Prostate gland (tissue), 2 donors: Measurements from ENCODE around the gene EMC9. TPM values are rescaled to one million over a fixed set of nuclear protein-coding genes. Genes with fewer than 3 reads are reported as not detected.

ENCODE experiments used
- DNase-seq: peaks from one replicate; pipeline ENCODE4 v3.0.0-alpha.2; 2019; ENCODE audit warnings: low spot score
- H3K27ac ChIP-seq, 2 donors: fragments of 200-600 bp; sonication (generic); 2 replicates each; pipeline ENCODE4 v1.5.1; 2017 to 2019
- H3K27me3 ChIP-seq: fragments of 200-600 bp; sonication (generic); replicated peaks from 2 replicates; pipeline ENCODE4 v1.5.1; 2019; ENCODE audit not compliant: insufficient read depth
- H3K36me3 ChIP-seq, 2 donors: fragments of 200-600 bp; sonication (generic); 1 replicate in 1 of 2; 2 replicates in 1 of 2; pipeline versions ENCODE4 v1.5.1 to v1.8.1; 2017 to 2019
- H3K4me1 ChIP-seq: fragments of 200-600 bp; sonication (generic); replicated peaks from 2 replicates; pipeline ENCODE4 v1.5.1; 2019
- H3K4me3 ChIP-seq, 2 donors: fragments of 200-600 bp; sonication (generic); 2 replicates each; pipeline ENCODE4 v1.5.1; 2017 to 2019
- H3K9me3 ChIP-seq: fragments of 200-600 bp; sonication (generic); 2 replicates; pipeline ENCODE4 v1.5.1; 2017
- CTCF ChIP-seq, 4 experiments: fragments of 200-600 bp in 2 of 4; fragments of 450-650 bp in 2 of 4; sonication (generic) in 2 of 4; IDR thresholded peaks; 1 replicate in 3 of 4; 2 replicates in 1 of 4; pipeline ENCODE4 v1.5.1; 2016 to 2019; ENCODE audit warnings: antibody characterized with exemption in 4 of 4, mild to moderate bottlenecking in 2 of 4, moderate library complexity in 2 of 4
- POLR2A ChIP-seq: fragments of 450-650 bp; IDR thresholded peaks from one replicate; pipeline ENCODE4 v1.6.1; 2016; ENCODE audit warnings: antibody characterized with exemption, mild to moderate bottlenecking
- POLR2AphosphoS5 ChIP-seq: sonication (generic); formaldehyde crosslinking; IDR thresholded peaks from one replicate; pipeline ENCODE4 v1.6.1; 2017; ENCODE audit warnings: antibody characterized with exemption
- WGBS: methylation state at CpG from one replicate; pipeline ENCODE4 v1.1.5; 2018; 5-methylcytosine and 5-hydroxymethylcytosine counted together
- intact Hi-C: fragments of 100-400 bp; cut with DNase I; formaldehyde crosslinking; loops from one replicate; pipeline ENCODE4 v1.14.2; 2022
- total RNA-seq, 2 donors: library from RNA; depleted of rRNA; stranded (reverse); fragments of >200 nt; gene quantifications; one replicate each; pipeline ENCODE4 v1.1.0, GENCODE V29; 2016

Gene EMC9
- total RNA-seq, 2 donors from 2014 or later, result 13.1 to 13.6 TPM

GRCh38 chr14:24146453-24146977 is 5.1 kb upstream of the EMC9 start, which contains the start of gene PSME2:
Gene PSME2, minus strand, starts transcription at chr14:24146610. Its CDS starts 29 bp downstream, at chr14:24146581.
- Histone ChIP-seq H3K9me3 (no peaks in the 10 kb centered on the region), H3K4me1 (peaks cover 11% of the 10 kb centered on the region), H3K27me3 (no peaks in the 10 kb centered on the region), H3K36me3 (peaks cover under 1 to 12% of the 10 kb centered on the region in 2 donors), H3K27ac (peak within 1 kb of the TSS; percentile 92 to 94), H3K4me3 (peak within 1 kb of the TSS; percentile 68 to 92)
- DNase-seq, result peak; percentile 92
- WGBS, result under 1% methylated on average over 25 of the region's 25 CpGs
- intact Hi-C loops, result no loop called here
- no peak for TF ChIP-seq CTCF (IDR thresholded peaks at IDR 0.05)
- TF ChIP-seq POLR2AphosphoS5, result peak; percentile 71
- peak; percentile 51 for TF ChIP-seq POLR2A

- H3K4me3 ChIP-seq, result peak overlapping the region; percentile 68 to 92
- intact Hi-C loops, result no loop called here
- peaks cover 0 to 5% of the 10 kb centered on the region in 2 donors for H3K36me3 ChIP-seq
- peaks cover 11% of the 10 kb centered on the region for H3K4me1 ChIP-seq
- no peaks in the 10 kb centered on the region for H3K9me3 ChIP-seq
- H3K27me3 ChIP-seq, result no peaks in the 10 kb centered on the region
- WGBS, result 14% methylated on average over 9 of the region's 9 CpGs
- TF ChIP-seq CTCF (IDR thresholded peaks at IDR 0.05) (no peak), POLR2A (no peak), POLR2AphosphoS5 (no peak)
- no peak for DNase-seq
- peak overlapping the region; percentile 92 to 94 for H3K27ac ChIP-seq
Measured at GRCh38 chr14:24145690-24146452, 4.5 kb upstream of the EMC9 start.

- H3K27ac ChIP-seq, result peak overlapping the region in 1 of 2 donors; percentile 94
- peaks cover 11% of the 10 kb centered on the region for H3K4me1 ChIP-seq
- H3K4me3 ChIP-seq, result no peak overlapping the region
- H3K27me3 ChIP-seq, result no peaks in the 10 kb centered on the region
- TF ChIP-seq CTCF (IDR thresholded peaks at IDR 0.05), result no peak
- TF ChIP-seq POLR2AphosphoS5, result no peak
- TF ChIP-seq POLR2A, result no peak
- H3K9me3 ChIP-seq, result no peaks in the 10 kb centered on the region
- WGBS, result 89% methylated on average over 2 of the region's 2 CpGs
- no peaks in the 10 kb centered on the region for H3K36me3 ChIP-seq
- DNase-seq, result no peak
- intact Hi-C loops, result no loop called here
Measured at GRCh38 chr14:24145219-24145618, 3.8 kb upstream of the EMC9 start.

- TF ChIP-seq CTCF (IDR thresholded peaks at IDR 0.05) (no peak), POLR2AphosphoS5 (no peak), POLR2A (no peak)
- intact Hi-C loops, result no loop called here
- peaks cover 13% of the 10 kb centered on the region for H3K4me1 ChIP-seq
Measured at GRCh38 chr14:24144451-24144850, 3.1 kb upstream of the EMC9 start.

GRCh38 chr14:24143511-24143910 is 2.1 kb upstream of the EMC9 start:
- intact Hi-C loops, result no loop called here
- peaks cover 3% of the 10 kb centered on the region in 2 donors for H3K36me3 ChIP-seq
- no peaks in the 10 kb centered on the region for H3K27me3 ChIP-seq
- no peak overlapping the region for H3K27ac ChIP-seq
- H3K4me1 ChIP-seq, result peaks cover 15% of the 10 kb centered on the region
- DNase-seq, result no peak
- H3K9me3 ChIP-seq, result no peaks in the 10 kb centered on the region
- no peak for TF ChIP-seq POLR2AphosphoS5
- no peak for TF ChIP-seq CTCF (IDR thresholded peaks at IDR 0.05)
- no peak for TF ChIP-seq POLR2A
- H3K4me3 ChIP-seq, result no peak overlapping the region
- 89% methylated on average over 2 of the region's 2 CpGs for WGBS

More at GRCh38 chr14:24144451-24144850, 3.1 kb upstream of the EMC9 start:
- Histone ChIP-seq H3K9me3 (no peaks in the 10 kb centered on the region), H3K27me3 (no peaks in the 10 kb centered on the region), H3K4me3 (no peak overlapping the region), H3K27ac (no peak overlapping the region), H3K36me3 (no peaks in the 10 kb centered on the region)
- DNase-seq, result no peak
- 100% methylated on average over 1 of the region's 1 CpG for WGBS
